Spleen (tissue), 11 donors: ENCODE data around the gene STAC3. TPM values are rescaled to one million over a fixed set of nuclear protein-coding genes. Genes with fewer than 3 reads are reported as not detected.
A peak's percentile ranks its signal among the peaks of the same experiment; 100 is the strongest.

Experiments used
- DNase-seq: peaks from one replicate; pipeline ENCODE4 v3.0.0-alpha.2; 2020
- H3K27ac ChIP-seq, 8 donors: fragments of 200-600 bp; sonication (generic) in 7 of 8; 1 replicate in 4 of 8; 2 replicates in 4 of 8; pipeline versions ENCODE4 v1.5.0 to v1.8.0; 2016 to 2021; ENCODE audit warnings: inconsistent platforms in 4 of 8, mild to moderate bottlenecking in 4 of 8, moderate library complexity in 1 of 8
- H3K27me3 ChIP-seq, 7 donors: fragments of 200-600 bp; sonication (generic) in 6 of 7; replicated peaks in 1 of 7; 1 replicate in 4 of 7; 2 replicates in 3 of 7; pipeline versions ENCODE4 v1.5.0 to v1.8.0; 2016 to 2021; ENCODE audit warnings: inconsistent platforms in 3 of 7, mild to moderate bottlenecking in 1 of 7
- H3K36me3 ChIP-seq, 6 donors: fragments of 200-600 bp; sonication (generic) in 5 of 6; 1 replicate in 4 of 6; 2 replicates in 2 of 6; pipeline versions ENCODE4 v1.5.0 to v1.8.0; 2016 to 2021; ENCODE audit warnings: inconsistent platforms in 2 of 6
- H3K4me1 ChIP-seq, 6 donors: fragments of 200-600 bp; sonication (generic) in 5 of 6; 1 replicate in 3 of 6; 2 replicates in 3 of 6; pipeline versions ENCODE4 v1.5.0 to v1.8.0; 2016 to 2021; ENCODE audit warnings: inconsistent platforms in 3 of 6
- H3K4me3 ChIP-seq, 8 donors: fragments of 200-600 bp; sonication (generic) in 7 of 8; 1 replicate in 4 of 8; 2 replicates in 4 of 8; pipeline versions ENCODE4 v1.5.0 to v1.8.0; 2016 to 2021; ENCODE audit warnings: inconsistent platforms in 4 of 8, mild to moderate bottlenecking in 4 of 8, moderate library complexity in 2 of 8
- H3K9me3 ChIP-seq, 8 donors: fragments of 200-600 bp; sonication (generic) in 7 of 8; 1 replicate in 4 of 8; 2 replicates in 4 of 8; pipeline versions ENCODE4 v1.5.0 to v1.8.0; 2016 to 2021; ENCODE audit warnings: inconsistent platforms in 4 of 8
- POLR2A ChIP-seq, 3 donors: fragments of 450-650 bp; IDR thresholded peaks; one replicate each; pipeline ENCODE4 v1.5.1; 2017; ENCODE audit warnings: antibody characterized with exemption in 3 of 3, mild to moderate bottlenecking in 1 of 3
- POLR2AphosphoS5 ChIP-seq, 3 donors: sonication (generic); formaldehyde crosslinking; IDR thresholded peaks; one replicate each; pipeline ENCODE4 v1.5.1; 2017; ENCODE audit warnings: antibody characterized with exemption in 3 of 3
- WGBS, 5 donors: extraction: QIAGEN DNeasy Blood & Tissue Kit in 3 of 5; methylation state at CpG; one replicate each; pipeline versions ENCODE4 v1.1.5 to v1.1.7; 2013 to 2018; 5-methylcytosine and 5-hydroxymethylcytosine counted together
- intact Hi-C: fragments of 100-400 bp; cut with DNase I; formaldehyde crosslinking; loops from one replicate; pipeline ENCODE4 v1.15.0; 2023; ENCODE audit warnings: low total_unique reads
- polyA plus RNA-seq, 3 donors: library from polyadenylated mRNA; stranded (reverse); fragments of 200-250 nt; gene quantifications; one replicate each; pipeline ENCODE4 v1.2.1, GENCODE V29; 2013
- total RNA-seq, 7 donors: library from RNA; depleted of rRNA in 3 of 7; stranded (reverse); fragments of >200 nt in 3 of 7; fragmentation: NEBNext Ultra II Directional in 4 of 7; extraction: Animal tissue kit (Norgen Biotek cat#: 25700) in 4 of 7; gene quantifications; one replicate each; pipeline versions ENCODE4 v1.1.0 to v1.2.1, GENCODE V29; 2016 to 2021
- TF ChIP-seq, protein P1 (sequence below), 11 experiments: fragments of 200-600 bp in 7 of 11; fragments of 450-650 bp in 4 of 11; sonication (generic) in 4 of 11; IDR thresholded peaks in 8 of 11; conservative IDR thresholded peaks in 3 of 11; 1 replicate in 7 of 11; 2 replicates in 4 of 11; pipeline versions ENCODE4 v1.4.0 to v1.8.0; 2016 to 2021; ENCODE audit warnings: antibody characterized with exemption in 11 of 11, inconsistent platforms in 4 of 11, mild to moderate bottlenecking in 1 of 11
- donor health status: healthy with polysubstance abuse.
- donor health status: DM: no; HTN: no; CAD: no; lungs with moderate emphysema.
- donor health status: DM: no; HTN: no; CAD: no.
- donor health status: Bipolar disorder and iron deficiency.
- donor health status: healthy.
- donor health status: DM: no; HTN: no; CAD: no.
- donor health status: DM: yes; HTN: yes; CAD: no.

STAC3 gene
- total and polyA plus RNA-seq, 10 donors: 3.4 to 16.4 (median 8.6) TPM

- intact Hi-C loops: no loop called here
- TF ChIP-seq POLR2AphosphoS5 (IDR thresholded peaks at IDR 0.05) (no peak), POLR2A (IDR thresholded peaks at IDR 0.05) (no peak)
- TF ChIP-seq, protein P1, sequence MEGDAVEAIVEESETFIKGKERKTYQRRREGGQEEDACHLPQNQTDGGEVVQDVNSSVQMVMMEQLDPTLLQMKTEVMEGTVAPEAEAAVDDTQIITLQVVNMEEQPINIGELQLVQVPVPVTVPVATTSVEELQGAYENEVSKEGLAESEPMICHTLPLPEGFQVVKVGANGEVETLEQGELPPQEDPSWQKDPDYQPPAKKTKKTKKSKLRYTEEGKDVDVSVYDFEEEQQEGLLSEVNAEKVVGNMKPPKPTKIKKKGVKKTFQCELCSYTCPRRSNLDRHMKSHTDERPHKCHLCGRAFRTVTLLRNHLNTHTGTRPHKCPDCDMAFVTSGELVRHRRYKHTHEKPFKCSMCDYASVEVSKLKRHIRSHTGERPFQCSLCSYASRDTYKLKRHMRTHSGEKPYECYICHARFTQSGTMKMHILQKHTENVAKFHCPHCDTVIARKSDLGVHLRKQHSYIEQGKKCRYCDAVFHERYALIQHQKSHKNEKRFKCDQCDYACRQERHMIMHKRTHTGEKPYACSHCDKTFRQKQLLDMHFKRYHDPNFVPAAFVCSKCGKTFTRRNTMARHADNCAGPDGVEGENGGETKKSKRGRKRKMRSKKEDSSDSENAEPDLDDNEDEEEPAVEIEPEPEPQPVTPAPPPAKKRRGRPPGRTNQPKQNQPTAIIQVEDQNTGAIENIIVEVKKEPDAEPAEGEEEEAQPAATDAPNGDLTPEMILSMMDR (IDR thresholded peaks at IDR 0.05 in 8 of 11, conservative IDR thresholded peaks at IDR 0.05 in 3 of 11): no peak
- Histone ChIP-seq H3K36me3 (peaks cover 0 to 100% (median 47%) of the 10 kb centered on the region in 6 donors), H3K4me3 (no peak overlapping the region), H3K27ac (no peak overlapping the region), H3K27me3 (no peaks in the 10 kb centered on the region), H3K4me1 (no peaks in the 10 kb centered on the region), H3K9me3 (no peaks in the 10 kb centered on the region)
- no peak for DNase-seq
- WGBS, 5 donors: 70 to 84% (median 77%) methylated on average over 4 of the region's 4 CpGs
These were observed 54.5 kb downstream of the STAC3 start for GRCh38 chr12:57196439-57196838.

DNA sequence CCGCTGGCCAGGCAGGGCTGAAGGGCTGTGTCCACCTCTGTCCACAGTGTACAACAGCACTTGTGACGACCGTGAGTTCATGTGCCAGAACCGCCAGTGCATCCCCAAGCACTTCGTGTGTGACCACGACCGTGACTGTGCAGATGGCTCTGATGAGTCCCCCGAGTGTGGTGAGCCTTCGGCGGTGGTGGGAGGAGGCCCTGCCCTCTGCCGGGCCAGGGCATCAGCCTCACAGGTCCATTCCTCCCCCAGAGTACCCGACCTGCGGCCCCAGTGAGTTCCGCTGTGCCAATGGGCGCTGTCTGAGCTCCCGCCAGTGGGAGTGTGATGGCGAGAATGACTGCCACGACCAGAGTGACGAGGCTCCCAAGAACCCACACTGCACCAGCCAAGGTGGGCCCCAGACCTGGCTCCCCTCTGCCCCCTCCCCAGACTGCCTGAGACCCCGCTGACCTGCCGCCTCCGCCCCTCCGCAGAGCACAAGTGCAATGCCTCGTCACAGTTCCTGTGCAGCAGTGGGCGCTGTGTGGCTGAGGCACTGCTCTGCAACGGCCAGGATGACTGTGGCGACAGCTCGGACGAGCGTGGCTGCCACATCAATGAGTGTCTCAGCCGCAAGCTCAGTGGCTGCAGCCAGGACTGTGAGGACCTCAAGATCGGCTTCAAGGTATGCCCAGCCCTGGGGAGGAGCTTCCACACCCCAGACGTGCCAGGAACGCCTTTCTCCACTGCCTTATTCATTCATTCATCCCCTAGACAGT lies 55.2 kb downstream of the STAC3 start:
- Histone ChIP-seq H3K36me3 (peaks cover 0 to 100% (median 46%) of the 10 kb centered on the region in 6 donors), H3K4me1 (no peaks in the 10 kb centered on the region), H3K27me3 (no peaks in the 10 kb centered on the region), H3K27ac (no peak overlapping the region), H3K4me3 (no peak overlapping the region), H3K9me3 (no peaks in the 10 kb centered on the region)
- DNase-seq: no peak
- intact Hi-C loops: no loop called here
- TF ChIP-seq POLR2AphosphoS5 (IDR thresholded peaks at IDR 0.05) (peak in 1 of 3 donors; percentile 21), POLR2A (IDR thresholded peaks at IDR 0.05) (no peak)
- TF ChIP-seq, protein P1 (IDR thresholded peaks at IDR 0.05 in 8 of 11, conservative IDR thresholded peaks at IDR 0.05 in 3 of 11): no peak
- 69 to 78% (median 73%) methylated on average over 25 to 34 of the region's 34 CpGs for WGBS, 5 donors

DNA sequence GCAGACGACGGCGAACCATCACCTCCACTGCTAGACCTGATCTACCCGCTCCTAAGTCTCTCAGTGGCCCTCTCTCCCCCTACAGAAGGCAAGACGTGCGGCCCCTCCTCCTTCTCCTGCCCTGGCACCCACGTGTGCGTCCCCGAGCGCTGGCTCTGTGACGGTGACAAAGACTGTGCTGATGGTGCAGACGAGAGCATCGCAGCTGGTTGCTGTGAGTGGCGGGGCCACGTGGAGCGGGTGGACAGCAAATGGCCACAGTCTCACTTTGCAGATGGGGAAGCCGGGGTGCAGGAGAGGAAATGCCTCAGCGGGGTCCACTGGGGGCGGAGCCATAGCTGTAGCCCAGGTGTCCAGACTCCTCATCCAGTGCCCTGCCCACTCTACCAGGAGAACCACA lies 55.8 kb downstream of the STAC3 start:
- peaks cover 0 to 100% (median 44%) of the 10 kb centered on the region in 6 donors for H3K36me3 ChIP-seq

DNA sequence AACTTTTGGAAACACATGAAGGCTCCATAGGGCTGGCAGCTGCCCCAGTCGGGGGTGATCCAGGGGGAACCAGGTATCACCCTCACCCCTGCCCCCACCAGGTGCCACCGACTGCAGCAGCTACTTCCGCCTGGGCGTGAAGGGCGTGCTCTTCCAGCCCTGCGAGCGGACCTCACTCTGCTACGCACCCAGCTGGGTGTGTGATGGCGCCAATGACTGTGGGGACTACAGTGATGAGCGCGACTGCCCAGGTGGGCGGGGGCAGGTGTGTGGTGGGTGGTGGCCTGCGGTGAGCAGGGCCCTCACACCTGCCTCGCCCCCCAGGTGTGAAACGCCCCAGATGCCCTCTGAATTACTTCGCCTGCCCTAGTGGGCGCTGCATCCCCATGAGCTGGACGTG lies 56.7 kb downstream of the STAC3 start:
- H3K4me1 ChIP-seq: no peaks in the 10 kb centered on the region
- intact Hi-C loops: no loop called here
- no peaks in the 10 kb centered on the region for H3K9me3 ChIP-seq
- WGBS, 5 donors: 86 to 90% (median 87%) methylated on average over 18 of the region's 18 CpGs
- no peak overlapping the region for H3K27ac ChIP-seq
- DNase-seq: no peak
- no peaks in the 10 kb centered on the region for H3K27me3 ChIP-seq
- H3K4me3 ChIP-seq: no peak overlapping the region
- TF ChIP-seq, protein P1 (IDR thresholded peaks at IDR 0.05 in 8 of 11, conservative IDR thresholded peaks at IDR 0.05 in 3 of 11): no peak
- TF ChIP-seq POLR2A (IDR thresholded peaks at IDR 0.05) (no peak), POLR2AphosphoS5 (IDR thresholded peaks at IDR 0.05) (no peak)
- peaks cover 0 to 100% (median 41%) of the 10 kb centered on the region in 6 donors for H3K36me3 ChIP-seq

More for the DNA sequence above, 55.8 kb downstream of the STAC3 start:
- Histone ChIP-seq H3K4me3 (no peak overlapping the region), H3K9me3 (no peaks in the 10 kb centered on the region), H3K27me3 (no peaks in the 10 kb centered on the region), H3K4me1 (no peaks in the 10 kb centered on the region), H3K27ac (no peak overlapping the region)
- 78 to 86% (median 86%) methylated on average over 19 of the region's 19 CpGs for WGBS, 5 donors
- intact Hi-C loops: no loop called here
- DNase-seq: no peak
- TF ChIP-seq POLR2A (IDR thresholded peaks at IDR 0.05) (no peak), POLR2AphosphoS5 (IDR thresholded peaks at IDR 0.05) (peak in 1 of 3 donors; percentile 26)
- TF ChIP-seq, protein P1 (IDR thresholded peaks at IDR 0.05 in 8 of 11, conservative IDR thresholded peaks at IDR 0.05 in 3 of 11): no peak
